M059J (cell line): ENCODE results near the gene SCAF1. TPM values are rescaled to one million over a fixed set of nuclear protein-coding genes. Genes with fewer than 3 reads are reported as not detected.

ENCODE experiments used
- total RNA-seq: library from RNA; depleted of rRNA; stranded (reverse); fragments of >200 nt; shearing (Covaris generic); gene quantifications from 2 replicates; pipeline ENCODE4 v1.2.3, GENCODE V29; 2014; rRNA removed

The SCAF1 gene
- total RNA-seq, 1 experiment from 2014 or later, result 26.5 TPM

Other genes starting within 250 kb of the SCAF1 start
- gene PTH2, start 218.8 kb upstream of the SCAF1 start, total RNA-seq, result not detected in 2 replicates
- not detected in 2 replicates for gene GFY, start 216.8 kb upstream of the SCAF1 start, total RNA-seq
- gene SLC17A7, start 200.7 kb upstream of the SCAF1 start, total RNA-seq, result 0.57 TPM in 1 of 2 replicates, not detected in the other
- gene PIH1D1, start 190.4 kb upstream of the SCAF1 start, total RNA-seq, result 92.9 and 115 TPM in 2 replicates
- gene ALDH16A1, start 189.0 kb upstream of the SCAF1 start, total RNA-seq, result 12.9 and 27.9 TPM in 2 replicates
- 5.2 and 17.6 TPM in 2 replicates for gene FLT3LG, start 168.0 kb upstream of the SCAF1 start, total RNA-seq
- 1,082 and 1,258 TPM in 2 replicates for gene RPL13A, start 154.6 kb upstream of the SCAF1 start, total RNA-seq
- 2,832 and 3,734 TPM in 2 replicates for gene RPS11, start 145.8 kb upstream of the SCAF1 start, total RNA-seq
- 40.3 and 44.5 TPM in 2 replicates for gene FCGRT, start 129.5 kb upstream of the SCAF1 start, total RNA-seq
- gene RCN3, start 114.2 kb upstream of the SCAF1 start, total RNA-seq, result 36.5 and 52.5 TPM in 2 replicates
- gene NOSIP, start 61.7 kb upstream of the SCAF1 start, total RNA-seq, result 122 and 129 TPM in 2 replicates
- 0.17 TPM in 1 of 2 replicates, not detected in the other for gene PRRG2, start 60.9 kb upstream of the SCAF1 start, total RNA-seq
- gene PRR12, start 51.0 kb upstream of the SCAF1 start, total RNA-seq, result 1.3 and 4.5 TPM in 2 replicates
- 28.9 and 43.3 TPM in 2 replicates for gene RRAS, start 2.1 kb upstream of the SCAF1 start, total RNA-seq
- gene IRF3, start 23.6 kb downstream of the SCAF1 start, total RNA-seq, result 146 and 186 TPM in 2 replicates
- 6.3 and 14.1 TPM in 2 replicates for gene BCL2L12, start 23.7 kb downstream of the SCAF1 start, total RNA-seq
- 208 and 209 TPM in 2 replicates for gene PRMT1, start 35.1 kb downstream of the SCAF1 start, total RNA-seq
- 0.20 and 0.34 TPM in 2 replicates for gene ADM5, start 47.4 kb downstream of the SCAF1 start, total RNA-seq
- gene CPT1C, start 48.9 kb downstream of the SCAF1 start, total RNA-seq, result 21.1 and 26.7 TPM in 2 replicates
- not detected in 2 replicates for gene TSKS, start 121.1 kb downstream of the SCAF1 start, total RNA-seq
- 74.4 and 113 TPM in 2 replicates for gene AP2A1, start 124.8 kb downstream of the SCAF1 start, total RNA-seq
- 23.2 and 28.6 TPM in 2 replicates for gene FUZ, start 171.1 kb downstream of the SCAF1 start, total RNA-seq
- gene MED25, start 176.1 kb downstream of the SCAF1 start, total RNA-seq, result 30.2 and 45.6 TPM in 2 replicates
- 94.0 and 107 TPM in 2 replicates for gene PTOV1, start 208.9 kb downstream of the SCAF1 start, total RNA-seq
- gene PNKP, start 225.4 kb downstream of the SCAF1 start, total RNA-seq, result 19.1 and 23.9 TPM in 2 replicates
- 13.6 and 14.8 TPM in 2 replicates for gene AKT1S1, start 235.1 kb downstream of the SCAF1 start, total RNA-seq
- gene TBC1D17, start 235.5 kb downstream of the SCAF1 start, total RNA-seq, result 8.3 and 12.2 TPM in 2 replicates